GM12873 (cell line): ENCODE measurements around the gene C5orf63.

ENCODE experiments used
- TF ChIP-seq, protein P1 (sequence below): IDR thresholded peaks from 2 replicates; pipeline ENCODE4 v1.5.1; 2012; ENCODE audit warnings: low read depth, mild to moderate bottlenecking, moderate library complexity, low read length, control low read depth; ENCODE audit not compliant: insufficient read depth; ENCODE audit errors: missing control alignments

Gene C5orf63

DNA sequence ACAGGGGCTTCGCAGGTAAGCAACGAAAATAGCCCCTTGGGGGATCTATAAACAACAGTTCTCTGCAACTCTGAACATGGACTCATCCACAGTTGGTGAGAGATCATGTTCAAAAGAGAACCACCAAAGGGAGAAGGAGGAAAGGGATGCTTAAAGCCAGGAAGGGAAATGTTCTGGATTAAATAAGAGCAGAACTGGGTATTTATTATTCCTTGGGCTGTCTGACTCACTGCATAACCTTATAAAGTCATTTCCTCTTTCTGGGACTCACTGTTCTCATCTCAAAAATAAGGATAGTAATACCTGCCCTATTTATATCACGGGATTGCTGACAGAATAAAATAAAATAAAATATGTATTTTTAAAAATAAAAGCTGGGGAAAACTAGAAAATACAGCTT, 31.7 kb downstream of the C5orf63 start:
- TF ChIP-seq, protein P1, sequence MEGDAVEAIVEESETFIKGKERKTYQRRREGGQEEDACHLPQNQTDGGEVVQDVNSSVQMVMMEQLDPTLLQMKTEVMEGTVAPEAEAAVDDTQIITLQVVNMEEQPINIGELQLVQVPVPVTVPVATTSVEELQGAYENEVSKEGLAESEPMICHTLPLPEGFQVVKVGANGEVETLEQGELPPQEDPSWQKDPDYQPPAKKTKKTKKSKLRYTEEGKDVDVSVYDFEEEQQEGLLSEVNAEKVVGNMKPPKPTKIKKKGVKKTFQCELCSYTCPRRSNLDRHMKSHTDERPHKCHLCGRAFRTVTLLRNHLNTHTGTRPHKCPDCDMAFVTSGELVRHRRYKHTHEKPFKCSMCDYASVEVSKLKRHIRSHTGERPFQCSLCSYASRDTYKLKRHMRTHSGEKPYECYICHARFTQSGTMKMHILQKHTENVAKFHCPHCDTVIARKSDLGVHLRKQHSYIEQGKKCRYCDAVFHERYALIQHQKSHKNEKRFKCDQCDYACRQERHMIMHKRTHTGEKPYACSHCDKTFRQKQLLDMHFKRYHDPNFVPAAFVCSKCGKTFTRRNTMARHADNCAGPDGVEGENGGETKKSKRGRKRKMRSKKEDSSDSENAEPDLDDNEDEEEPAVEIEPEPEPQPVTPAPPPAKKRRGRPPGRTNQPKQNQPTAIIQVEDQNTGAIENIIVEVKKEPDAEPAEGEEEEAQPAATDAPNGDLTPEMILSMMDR: no peak

DNA sequence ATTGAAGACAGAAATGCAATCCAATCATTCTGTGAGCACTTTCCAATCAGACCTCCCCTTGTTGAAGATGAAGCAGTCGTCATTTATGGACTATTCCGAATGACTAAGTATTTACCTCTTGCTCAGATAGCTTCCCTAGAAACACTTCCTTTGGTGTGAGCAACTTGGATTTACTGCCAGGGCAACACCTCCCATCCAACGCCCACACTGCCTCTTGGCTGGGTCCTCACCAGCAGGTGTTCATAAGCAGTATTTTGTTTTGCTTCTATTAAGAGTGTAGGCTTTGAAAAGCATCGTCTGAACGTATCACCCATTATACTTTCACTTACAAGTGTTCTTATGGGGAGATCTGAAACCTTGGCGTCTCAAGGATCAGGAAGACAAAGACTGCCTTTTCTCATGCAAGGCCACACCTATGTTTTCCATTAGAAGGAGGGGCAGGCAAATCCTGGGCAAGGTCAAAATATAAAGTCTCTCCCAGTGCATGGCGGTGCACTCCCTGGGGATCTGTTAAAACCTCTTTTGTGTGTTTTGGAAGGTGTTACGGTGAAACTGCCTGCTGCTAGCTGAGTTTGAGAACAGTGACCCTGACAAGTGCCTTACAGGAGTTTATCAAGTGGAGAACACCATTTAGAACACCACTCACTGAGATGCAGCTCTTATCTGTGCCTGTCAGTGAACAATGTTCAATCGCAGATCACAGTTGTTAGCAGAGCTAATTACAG, 32.3 kb downstream of the C5orf63 start:
- TF ChIP-seq, protein P1: no peak

DNA sequence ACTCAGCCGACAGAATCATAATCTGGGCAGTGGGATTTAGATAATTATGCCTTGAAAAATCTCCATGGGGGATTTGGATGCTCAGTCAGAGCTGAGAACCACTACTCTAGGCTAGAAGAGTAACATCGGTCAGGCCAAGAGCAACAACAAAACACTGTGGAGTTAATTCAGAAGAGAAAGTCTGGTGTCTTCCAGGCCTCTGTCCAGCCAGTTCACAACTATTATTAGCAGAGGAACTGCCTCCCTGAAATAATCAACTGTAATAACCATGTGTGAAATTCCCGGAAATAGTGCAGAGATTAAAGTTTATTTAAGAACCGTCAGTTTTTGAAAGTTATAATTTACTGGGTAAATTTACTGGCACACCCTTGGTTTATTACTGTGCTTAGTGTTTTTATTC, 34.8 kb downstream of the C5orf63 start:
- TF ChIP-seq, protein P1: no peak

DNA sequence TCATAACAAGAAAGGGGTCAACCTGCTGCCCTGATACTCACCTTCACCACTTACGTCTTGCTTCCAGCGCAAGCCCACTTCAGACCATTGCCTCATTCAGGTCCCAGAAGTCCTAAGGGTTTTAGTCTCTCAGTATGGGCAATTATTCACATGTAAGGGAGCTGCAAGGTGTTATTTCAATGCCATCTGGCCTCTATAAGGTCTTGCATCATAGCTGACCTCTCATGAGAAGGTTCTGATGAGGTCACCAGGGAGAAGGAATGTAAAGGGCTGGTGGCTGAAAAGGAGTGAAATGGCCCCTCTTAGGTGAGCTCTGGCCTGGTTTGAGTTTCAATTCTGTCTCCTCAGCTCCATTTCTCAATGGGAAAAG, 41.5 kb downstream of the C5orf63 start:
- TF ChIP-seq, protein P1: no peak

DNA sequence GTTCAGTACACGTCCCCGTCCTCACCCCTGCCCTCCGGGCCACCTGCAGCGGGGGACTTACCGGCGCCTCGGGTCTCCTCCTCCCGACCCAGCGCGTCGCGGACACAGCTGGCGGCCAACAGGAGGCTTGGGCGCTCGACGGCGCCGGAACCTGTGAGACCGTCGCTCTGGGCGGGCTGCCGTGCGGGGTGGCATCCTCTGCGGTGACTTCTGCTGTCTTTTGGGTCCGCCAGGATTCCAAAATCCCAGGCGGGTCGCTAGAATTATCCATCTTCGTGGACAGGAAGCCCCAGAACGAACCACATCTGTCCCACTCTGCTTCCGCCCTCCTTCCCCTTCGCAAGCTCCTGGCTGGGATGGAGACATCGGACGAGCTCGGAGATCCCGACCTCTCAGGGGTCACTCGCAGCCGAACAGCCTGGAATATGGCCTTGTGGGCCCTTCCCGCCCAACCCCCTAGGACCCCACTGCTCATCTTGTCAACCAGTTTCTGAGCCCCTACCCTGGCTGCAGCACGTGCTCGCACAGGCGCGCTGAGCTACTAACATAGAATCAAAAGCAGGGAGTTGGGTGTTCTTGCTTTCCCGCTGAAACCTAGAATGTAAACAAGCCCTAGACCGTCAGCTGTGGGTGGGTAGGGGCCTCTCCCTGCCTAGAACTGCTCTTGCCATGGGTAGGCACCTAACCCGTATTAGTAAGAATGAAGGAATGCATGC, 42.0 kb downstream of the C5orf63 start:
- TF ChIP-seq, protein P1: no peak

DNA sequence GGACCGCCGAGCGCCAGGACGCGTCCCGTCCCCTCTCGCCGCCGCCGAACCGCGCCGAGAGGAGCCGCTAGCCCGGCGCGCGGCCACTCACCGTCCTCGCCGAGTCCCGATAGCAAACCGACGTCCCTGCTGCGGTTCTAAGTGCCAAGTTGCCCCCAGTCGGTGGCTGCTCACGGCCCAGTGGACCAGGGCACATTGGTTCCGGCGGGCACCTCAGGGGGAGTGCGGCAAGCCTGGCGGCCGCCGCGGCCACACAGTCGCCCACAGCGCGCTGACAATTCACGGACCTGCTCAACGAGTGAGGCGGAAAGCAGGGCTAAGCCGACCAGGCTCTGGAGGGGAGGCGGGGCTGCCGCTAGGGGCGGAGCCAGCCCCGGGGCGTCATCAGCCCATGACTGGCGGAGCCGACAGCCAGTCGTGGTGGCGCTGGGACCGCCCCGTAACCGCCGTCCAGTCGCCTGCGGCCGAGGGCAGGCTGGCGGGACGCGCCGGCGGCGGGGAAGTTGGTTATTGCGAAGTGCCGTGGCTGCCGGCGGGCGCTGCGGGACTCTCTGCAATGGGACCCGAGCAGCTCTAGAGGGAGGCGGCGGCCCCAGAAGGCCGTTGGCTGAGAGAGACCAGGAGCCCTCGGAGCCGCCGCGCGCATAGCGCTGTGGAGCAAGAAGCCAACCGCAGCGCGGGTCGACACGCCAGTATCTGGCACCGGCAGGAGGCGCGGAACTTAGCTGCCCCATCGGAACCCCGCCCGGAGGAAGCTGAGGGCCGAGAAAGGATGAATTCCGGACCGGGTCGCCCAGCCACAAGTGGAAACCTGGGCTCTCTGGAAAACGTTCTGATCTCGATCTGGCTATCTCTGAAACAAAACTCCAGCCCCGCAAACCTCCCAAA, 42.8 kb downstream of the C5orf63 start, which contains the start of gene MARCHF3:
MARCHF3 (minus strand) TSS at position 300 of the 888 bp plus-strand sequence. CDS start 112,387 bp downstream, outside the sequence.
- TF ChIP-seq, protein P1: no peak
